ENCODE data around the gene MAT2B. TPM values are rescaled to one million over a fixed set of nuclear protein-coding genes. Genes with fewer than 3 reads are reported as not detected.

MAT2B gene
- total and polyA plus RNA-seq, 3 experiments from 2014 or later: 101 to 288 (median 102) TPM

- POLR2A ChIA-PET: no interaction called here
- Mint-ChIP-seq H3K4me3 (no peak overlapping the region), H3K36me3 (no peaks in the 10 kb centered on the region), H3K4me1 (peaks cover 21 to 25% (median 24%) of the 10 kb centered on the region in 3 donors), H3K27ac (no peak overlapping the region), H3K27me3 (peaks cover 15 to 57% of the 10 kb centered on the region in 2 donors), H3K9me3 (no peaks in the 10 kb centered on the region)
- Histone ChIP-seq H3K9me3 (ENCODE audit: low read length) (no peaks in the 10 kb centered on the region), H3K27ac (ENCODE audit: low read depth, low read length) (no peak overlapping the region), H3K4me3 (ENCODE audit: low read length) (no peak overlapping the region), H3K36me3 (ENCODE audit: insufficient read depth, low read length) (no peaks in the 10 kb centered on the region), H3K4me1 (ENCODE audit: insufficient read depth, low read length) (peaks cover 12% of the 10 kb centered on the region), H3K27me3 (ENCODE audit: insufficient read depth, low read length, poor library complexity, severe bottlenecking) (peaks cover 16% of the 10 kb centered on the region)
- no peak for DNase-seq
- CTCF ChIA-PET: interaction anchor here (1.3 kb wide), 1 partner anchor 11 kb away, joined by 3 read pairs; no protein-coding TSS in a partner anchor
These were observed 56.7 kb downstream of the MAT2B start for GRCh38 chr5:163562071-163562470.

- Histone ChIP-seq H3K4me3 (ENCODE audit: low read length) (no peak overlapping the region), H3K9me3 (ENCODE audit: low read length) (no peaks in the 10 kb centered on the region), H3K4me1 (ENCODE audit: insufficient read depth, low read length) (peaks cover 12% of the 10 kb centered on the region), H3K36me3 (ENCODE audit: insufficient read depth, low read length) (no peaks in the 10 kb centered on the region), H3K27ac (ENCODE audit: low read depth, low read length) (no peak overlapping the region), H3K27me3 (ENCODE audit: insufficient read depth, low read length, poor library complexity, severe bottlenecking) (peaks cover 26% of the 10 kb centered on the region)
- Mint-ChIP-seq H3K4me1 (peaks cover 25 to 29% (median 28%) of the 10 kb centered on the region in 3 donors), H3K4me3 (no peak overlapping the region), H3K27ac (no peak overlapping the region), H3K9me3 (no peaks in the 10 kb centered on the region), H3K27me3 (peaks cover 18 to 61% of the 10 kb centered on the region in 2 donors), H3K36me3 (no peaks in the 10 kb centered on the region)
- no peak for DNase-seq
- ChIA-PET POLR2A (no interaction called here), CTCF (interaction anchor here (1.3 kb wide), 1 partner anchor 10 kb away, joined by 3 read pairs; no protein-coding TSS in a partner anchor)
These were observed 57.7 kb downstream of the MAT2B start for GRCh38 chr5:163563112-163563511.

DNA sequence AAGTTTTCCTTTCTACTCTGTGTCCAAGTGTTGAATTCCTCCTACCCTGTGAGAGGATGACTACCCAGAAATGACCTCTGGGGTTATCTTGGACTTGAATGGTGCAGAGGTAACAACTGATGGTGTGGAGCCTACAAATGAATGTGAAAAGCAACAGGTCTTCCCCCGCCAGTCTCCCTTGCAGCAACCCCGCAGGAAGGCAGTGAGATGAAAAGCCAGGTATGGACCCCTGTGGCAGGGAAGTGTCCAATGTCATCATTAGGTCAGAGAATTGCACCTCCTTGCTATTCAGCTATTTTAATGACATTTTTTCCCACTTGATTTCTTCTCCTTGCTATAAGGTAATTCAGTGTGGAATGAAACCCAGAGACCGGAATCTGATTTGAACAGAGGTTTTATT is 58.5 kb downstream of the MAT2B start:
- no peak for DNase-seq
- Histone ChIP-seq H3K4me1 (ENCODE audit: insufficient read depth, low read length) (peaks cover 12% of the 10 kb centered on the region), H3K4me3 (ENCODE audit: low read length) (no peak overlapping the region), H3K27me3 (ENCODE audit: insufficient read depth, low read length, poor library complexity, severe bottlenecking) (peaks cover 27% of the 10 kb centered on the region), H3K9me3 (ENCODE audit: low read length) (no peaks in the 10 kb centered on the region), H3K27ac (ENCODE audit: low read depth, low read length) (no peak overlapping the region), H3K36me3 (ENCODE audit: insufficient read depth, low read length) (no peaks in the 10 kb centered on the region)
- no peaks in the 10 kb centered on the region for H3K36me3 Mint-ChIP-seq
- peaks cover 25 to 29% (median 28%) of the 10 kb centered on the region in 3 donors for H3K4me1 Mint-ChIP-seq
- H3K27me3 Mint-ChIP-seq: peaks cover 20 to 62% of the 10 kb centered on the region in 2 donors
- H3K4me3 Mint-ChIP-seq: no peak overlapping the region
- no peak overlapping the region for H3K27ac Mint-ChIP-seq
- POLR2A ChIA-PET: no interaction called here
- H3K9me3 Mint-ChIP-seq: no peaks in the 10 kb centered on the region
- CTCF ChIA-PET: no interaction called here

GRCh38 chr5:163564321-163564938 is 59.0 kb downstream of the MAT2B start:
- H3K27ac ChIP-seq (ENCODE audit: low read depth, low read length): no peak overlapping the region
- peaks cover 25 to 29% (median 28%) of the 10 kb centered on the region in 3 donors for H3K4me1 Mint-ChIP-seq
- no peak overlapping the region for H3K4me3 ChIP-seq (ENCODE audit: low read length)
- peaks cover 12% of the 10 kb centered on the region for H3K4me1 ChIP-seq (ENCODE audit: insufficient read depth, low read length)
- H3K4me3 Mint-ChIP-seq: peak overlapping the region in 3 of 7 donors; percentile 7 to 13 (median 7)
- peaks cover 20 to 64% of the 10 kb centered on the region in 2 donors for H3K27me3 Mint-ChIP-seq
- CTCF ChIA-PET: no interaction called here
- peaks cover 27% of the 10 kb centered on the region for H3K27me3 ChIP-seq (ENCODE audit: insufficient read depth, low read length, poor library complexity, severe bottlenecking)
- no peaks in the 10 kb centered on the region for H3K36me3 Mint-ChIP-seq
- no peak overlapping the region for H3K27ac Mint-ChIP-seq
- POLR2A ChIA-PET: no interaction called here
- H3K9me3 Mint-ChIP-seq: no peaks in the 10 kb centered on the region
- peak; percentile 27 to 60 (median 41) for DNase-seq
- H3K9me3 ChIP-seq (ENCODE audit: low read length): no peaks in the 10 kb centered on the region
- no peaks in the 10 kb centered on the region for H3K36me3 ChIP-seq (ENCODE audit: insufficient read depth, low read length)

DNA sequence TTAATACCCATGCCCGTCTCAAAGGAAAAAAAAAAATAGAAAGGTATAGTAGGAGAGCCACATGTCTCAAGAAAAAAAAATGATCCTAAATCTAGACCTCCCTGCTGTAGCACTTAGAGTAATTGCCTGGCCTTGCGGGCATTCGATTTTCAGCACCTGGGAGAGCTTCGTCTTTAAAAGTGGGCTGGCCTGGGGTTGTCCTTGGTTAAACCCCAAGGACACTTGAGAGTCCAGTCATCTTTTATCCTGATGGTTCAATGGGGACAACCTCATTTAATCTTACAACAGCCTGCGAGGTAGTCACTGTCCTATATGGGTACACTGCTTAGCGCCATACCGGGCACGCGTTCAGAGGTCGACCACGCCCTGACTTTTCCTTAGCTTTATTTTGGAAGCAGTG is 60.1 kb downstream of the MAT2B start:
- Histone ChIP-seq H3K4me1 (ENCODE audit: insufficient read depth, low read length) (peaks cover 12% of the 10 kb centered on the region), H3K27me3 (ENCODE audit: insufficient read depth, low read length, poor library complexity, severe bottlenecking) (peaks cover 27% of the 10 kb centered on the region), H3K27ac (ENCODE audit: low read depth, low read length) (no peak overlapping the region), H3K36me3 (ENCODE audit: insufficient read depth, low read length) (no peaks in the 10 kb centered on the region), H3K4me3 (ENCODE audit: low read length) (no peak overlapping the region), H3K9me3 (ENCODE audit: low read length) (no peaks in the 10 kb centered on the region)
- DNase-seq: no peak
- CTCF ChIA-PET: no interaction called here
- Mint-ChIP-seq H3K36me3 (no peaks in the 10 kb centered on the region), H3K4me1 (peaks cover 25 to 29% (median 28%) of the 10 kb centered on the region in 3 donors), H3K27ac (no peak overlapping the region), H3K9me3 (no peaks in the 10 kb centered on the region), H3K4me3 (peak overlapping the region in 6 of 7 donors; percentile 77 to 91 (median 81)), H3K27me3 (peaks cover 20 to 70% of the 10 kb centered on the region in 2 donors)
- POLR2A ChIA-PET: no interaction called here

DNA sequence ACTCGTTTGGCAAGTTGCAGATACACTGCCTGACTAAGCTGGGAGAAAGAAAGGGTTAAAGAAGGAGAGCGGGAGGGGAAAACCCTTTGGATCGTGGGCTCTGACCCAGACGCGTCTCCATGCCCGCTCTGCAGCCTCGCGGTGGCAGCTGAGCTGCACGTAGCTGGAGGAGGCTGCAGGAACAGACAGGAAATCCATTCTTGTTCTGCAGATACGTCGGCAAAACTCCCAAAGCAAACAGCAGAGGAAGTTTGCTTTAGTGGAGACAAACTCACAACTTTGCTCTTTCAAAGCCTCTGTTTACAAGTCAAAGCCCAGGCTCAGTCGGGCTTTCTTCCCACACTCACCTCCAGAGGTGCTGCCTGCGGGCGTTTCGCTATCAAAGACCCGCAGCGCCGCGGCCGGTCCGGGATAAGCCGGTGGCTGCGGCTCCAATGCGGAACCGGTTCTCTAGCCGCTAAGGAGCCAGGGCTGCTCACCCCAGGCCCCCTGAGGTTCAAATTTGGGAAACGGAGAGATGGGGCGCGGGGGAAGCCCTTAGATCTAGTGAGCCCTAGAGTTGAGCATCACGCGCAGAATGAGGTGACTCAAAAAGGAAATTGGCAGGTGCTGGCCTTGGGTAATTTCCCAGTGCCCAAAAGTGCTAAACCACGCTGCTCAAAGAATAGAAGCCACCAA is 60.7 kb downstream of the MAT2B start:
- Mint-ChIP-seq H3K27me3 (peaks cover 20 to 72% of the 10 kb centered on the region in 2 donors), H3K36me3 (no peaks in the 10 kb centered on the region), H3K4me3 (peak overlapping the region; percentile 44 to 91 (median 80)), H3K9me3 (no peaks in the 10 kb centered on the region), H3K4me1 (peaks cover 25 to 29% (median 28%) of the 10 kb centered on the region in 3 donors), H3K27ac (peak overlapping the region in 1 of 8 donors; percentile 48)
- no peak overlapping the region for H3K27ac ChIP-seq (ENCODE audit: low read depth, low read length)
- H3K4me3 ChIP-seq (ENCODE audit: low read length): peak overlapping the region; percentile 34
- DNase-seq: peak; percentile 3 to 50 (median 10)
- H3K36me3 ChIP-seq (ENCODE audit: insufficient read depth, low read length): no peaks in the 10 kb centered on the region
- CTCF ChIA-PET: no interaction called here
- H3K27me3 ChIP-seq (ENCODE audit: insufficient read depth, low read length, poor library complexity, severe bottlenecking): peaks cover 27% of the 10 kb centered on the region
- no peaks in the 10 kb centered on the region for H3K9me3 ChIP-seq (ENCODE audit: low read length)
- POLR2A ChIA-PET: no interaction called here
- peaks cover 12% of the 10 kb centered on the region for H3K4me1 ChIP-seq (ENCODE audit: insufficient read depth, low read length)

DNA sequence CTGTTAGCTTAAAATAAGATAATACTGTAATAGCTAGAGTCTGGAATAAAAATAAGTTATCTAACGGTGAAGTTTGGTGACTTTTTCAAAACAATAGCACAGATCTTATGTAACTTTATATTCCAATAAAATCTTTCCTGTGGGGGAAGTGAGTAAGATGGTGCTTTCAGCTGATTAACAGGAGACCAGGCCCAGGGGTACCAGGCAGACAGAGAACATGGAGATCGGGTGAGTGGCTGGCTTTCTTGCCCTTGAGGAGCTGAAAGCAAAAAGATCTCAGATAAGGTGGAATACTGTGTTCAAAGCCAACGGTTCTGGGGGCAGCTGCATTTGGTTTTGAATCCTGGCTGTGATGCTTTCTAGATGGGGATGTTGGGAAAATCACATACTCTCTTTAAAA is 61.3 kb downstream of the MAT2B start:
- Histone ChIP-seq H3K4me3 (ENCODE audit: low read length) (no peak overlapping the region), H3K27me3 (ENCODE audit: insufficient read depth, low read length, poor library complexity, severe bottlenecking) (peaks cover 30% of the 10 kb centered on the region), H3K9me3 (ENCODE audit: low read length) (no peaks in the 10 kb centered on the region), H3K27ac (ENCODE audit: low read depth, low read length) (no peak overlapping the region), H3K4me1 (ENCODE audit: insufficient read depth, low read length) (peaks cover 12% of the 10 kb centered on the region), H3K36me3 (ENCODE audit: insufficient read depth, low read length) (no peaks in the 10 kb centered on the region)
- H3K27me3 Mint-ChIP-seq: peaks cover 20 to 70% of the 10 kb centered on the region in 2 donors
- no peaks in the 10 kb centered on the region for H3K9me3 Mint-ChIP-seq
- H3K27ac Mint-ChIP-seq: peak overlapping the region in 1 of 8 donors; percentile 28
- CTCF ChIA-PET: no interaction called here
- DNase-seq: no peak
- H3K4me1 Mint-ChIP-seq: peaks cover 25 to 29% (median 28%) of the 10 kb centered on the region in 3 donors
- H3K4me3 Mint-ChIP-seq: peak overlapping the region; percentile 1 to 91 (median 80)
- POLR2A ChIA-PET: no interaction called here
- no peaks in the 10 kb centered on the region for H3K36me3 Mint-ChIP-seq

GRCh38 chr5:163567811-163568210 is 62.4 kb downstream of the MAT2B start:
- peak overlapping the region in 1 of 7 donors; percentile 13 for H3K4me3 Mint-ChIP-seq
- H3K36me3 ChIP-seq (ENCODE audit: insufficient read depth, low read length): no peaks in the 10 kb centered on the region
- no peak overlapping the region for H3K4me3 ChIP-seq (ENCODE audit: low read length)
- no peaks in the 10 kb centered on the region for H3K9me3 ChIP-seq (ENCODE audit: low read length)
- no peaks in the 10 kb centered on the region for H3K9me3 Mint-ChIP-seq
- peaks cover 25 to 29% (median 28%) of the 10 kb centered on the region in 3 donors for H3K4me1 Mint-ChIP-seq
- no peaks in the 10 kb centered on the region for H3K36me3 Mint-ChIP-seq
- H3K27me3 Mint-ChIP-seq: peaks cover 21 to 62% of the 10 kb centered on the region in 2 donors
- ChIA-PET POLR2A (no interaction called here), CTCF (interaction anchor here (0.7 kb wide), 1 partner anchor 65 kb away, joined by 3 read pairs; no protein-coding TSS in a partner anchor)
- H3K27ac Mint-ChIP-seq: no peak overlapping the region
- H3K4me1 ChIP-seq (ENCODE audit: insufficient read depth, low read length): peaks cover 12% of the 10 kb centered on the region
- no peak for DNase-seq
- no peak overlapping the region for H3K27ac ChIP-seq (ENCODE audit: low read depth, low read length)
- H3K27me3 ChIP-seq (ENCODE audit: insufficient read depth, low read length, poor library complexity, severe bottlenecking): peaks cover 32% of the 10 kb centered on the region

Measured in CD8-positive, alpha-beta memory T cell (primary cell).